Measurements from ENCODE around the gene CTDSPL.

The CTDSPL gene

DNA sequence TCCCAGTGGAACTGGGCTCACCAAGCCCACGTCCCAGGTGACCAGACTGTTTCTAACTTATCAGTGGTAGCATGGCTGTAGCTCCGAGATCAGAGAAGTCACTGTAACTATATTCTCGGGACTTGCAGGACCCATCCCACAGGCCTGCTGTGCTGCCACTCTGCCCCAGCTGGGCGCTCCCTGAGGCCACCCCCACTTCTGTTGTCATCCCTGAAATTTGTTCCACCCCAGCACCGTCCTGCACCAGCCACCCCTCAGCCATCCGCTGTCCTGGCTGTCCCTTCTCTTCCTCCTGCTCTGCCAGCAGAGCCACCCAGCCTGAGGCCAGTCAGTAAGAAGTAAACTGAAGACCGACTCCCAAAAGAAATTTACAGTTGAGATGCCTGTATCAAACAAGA, 95.9 kb downstream of the CTDSPL start:
- TF ChIP-seq, protein P1, sequence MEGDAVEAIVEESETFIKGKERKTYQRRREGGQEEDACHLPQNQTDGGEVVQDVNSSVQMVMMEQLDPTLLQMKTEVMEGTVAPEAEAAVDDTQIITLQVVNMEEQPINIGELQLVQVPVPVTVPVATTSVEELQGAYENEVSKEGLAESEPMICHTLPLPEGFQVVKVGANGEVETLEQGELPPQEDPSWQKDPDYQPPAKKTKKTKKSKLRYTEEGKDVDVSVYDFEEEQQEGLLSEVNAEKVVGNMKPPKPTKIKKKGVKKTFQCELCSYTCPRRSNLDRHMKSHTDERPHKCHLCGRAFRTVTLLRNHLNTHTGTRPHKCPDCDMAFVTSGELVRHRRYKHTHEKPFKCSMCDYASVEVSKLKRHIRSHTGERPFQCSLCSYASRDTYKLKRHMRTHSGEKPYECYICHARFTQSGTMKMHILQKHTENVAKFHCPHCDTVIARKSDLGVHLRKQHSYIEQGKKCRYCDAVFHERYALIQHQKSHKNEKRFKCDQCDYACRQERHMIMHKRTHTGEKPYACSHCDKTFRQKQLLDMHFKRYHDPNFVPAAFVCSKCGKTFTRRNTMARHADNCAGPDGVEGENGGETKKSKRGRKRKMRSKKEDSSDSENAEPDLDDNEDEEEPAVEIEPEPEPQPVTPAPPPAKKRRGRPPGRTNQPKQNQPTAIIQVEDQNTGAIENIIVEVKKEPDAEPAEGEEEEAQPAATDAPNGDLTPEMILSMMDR (IDR thresholded peaks at IDR 0.05; ENCODE audit: control insufficient read depth, extremely low read depth, insufficient read depth): no peak
- H3K4me3 ChIP-seq (ENCODE audit: low read depth, low read length): no peak overlapping the region
- no peak for DNase-seq (ENCODE audit: low read depth)

DNA sequence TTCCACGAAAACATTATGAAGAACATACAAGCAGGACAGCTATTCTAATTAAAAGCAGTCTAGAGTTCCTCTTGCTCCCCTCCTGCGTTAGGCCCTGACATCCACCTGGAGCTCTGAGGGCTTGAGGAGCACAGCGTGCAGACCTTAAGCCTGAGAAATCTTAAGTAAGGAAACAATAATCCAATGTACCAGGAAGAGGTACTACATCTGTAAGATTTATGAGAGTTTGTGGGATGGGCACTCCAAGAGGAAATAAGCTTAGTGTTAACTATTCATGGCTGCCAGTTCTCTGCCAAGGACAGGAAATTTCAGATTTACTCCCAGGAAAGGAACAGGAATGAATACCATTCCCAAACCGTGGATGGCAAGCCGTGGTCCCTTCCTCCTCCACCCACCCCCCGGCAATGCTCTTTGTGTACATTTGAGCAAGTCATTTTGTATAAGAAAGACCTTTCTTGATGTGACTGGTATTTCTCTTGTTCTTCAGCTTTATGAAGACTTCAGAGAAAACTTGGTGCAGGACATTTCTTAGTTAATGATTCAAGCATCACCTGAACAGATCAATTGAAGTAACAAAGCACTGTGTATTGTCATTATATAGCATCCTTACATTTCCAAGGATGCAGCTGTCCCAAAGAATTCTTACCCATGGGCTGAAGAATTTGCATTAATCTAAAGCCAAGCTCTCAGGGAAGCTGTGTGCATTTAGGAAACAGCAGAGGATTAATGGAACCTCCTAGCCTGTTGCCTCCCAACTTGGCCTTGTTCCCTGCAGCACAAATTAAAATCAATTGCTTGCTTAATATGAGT, 100.1 kb downstream of the CTDSPL start:
- TF ChIP-seq, protein P1 (IDR thresholded peaks at IDR 0.05; ENCODE audit: control insufficient read depth, extremely low read depth, insufficient read depth): no peak
- DNase-seq (ENCODE audit: low read depth): peak; percentile 76
- no peak overlapping the region for H3K4me3 ChIP-seq (ENCODE audit: low read depth, low read length)

DNA sequence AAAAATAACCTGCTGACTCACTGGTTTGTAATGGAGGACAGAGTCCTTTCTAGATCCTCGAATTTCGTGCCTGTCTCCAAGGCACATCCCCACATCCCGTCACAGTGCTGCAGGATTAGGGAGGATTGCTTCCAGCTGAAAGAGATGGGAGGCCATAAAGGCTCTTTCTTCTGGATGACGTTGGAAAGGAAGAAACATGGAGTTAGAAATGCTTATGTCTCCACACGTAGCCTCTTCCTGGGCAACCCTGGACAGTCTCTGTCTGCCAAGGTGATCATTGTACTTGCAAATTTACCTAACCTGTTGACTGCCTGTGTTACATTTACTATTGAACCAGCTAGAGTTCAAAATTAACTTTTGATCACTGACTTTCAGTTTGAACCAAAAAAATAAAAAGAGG, 101.3 kb downstream of the CTDSPL start:
- no peak for DNase-seq (ENCODE audit: low read depth)
- TF ChIP-seq, protein P1 (IDR thresholded peaks at IDR 0.05; ENCODE audit: control insufficient read depth, extremely low read depth, insufficient read depth): no peak
- no peak overlapping the region for H3K4me3 ChIP-seq (ENCODE audit: low read depth, low read length)

DNA sequence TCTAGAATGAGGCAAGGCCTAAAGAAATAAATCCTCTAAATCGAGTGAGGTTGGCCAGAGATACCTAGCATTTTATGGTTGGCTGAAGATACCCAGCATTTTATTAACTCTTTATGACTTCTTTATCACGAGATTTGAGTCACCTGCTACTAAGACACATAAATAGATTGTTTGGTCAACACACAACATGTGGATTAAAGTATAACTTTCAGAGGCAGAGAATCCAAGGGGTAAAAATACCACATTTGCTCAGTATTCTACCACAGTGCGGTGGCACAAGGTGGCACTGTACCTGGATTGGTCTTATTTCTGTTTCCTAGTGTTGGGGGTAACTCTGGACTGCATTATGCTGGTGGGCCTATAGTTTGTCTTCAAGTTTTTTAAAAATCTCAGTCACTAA, 102.0 kb downstream of the CTDSPL start:
- H3K4me3 ChIP-seq (ENCODE audit: low read depth, low read length): no peak overlapping the region
- no peak for DNase-seq (ENCODE audit: low read depth)
- TF ChIP-seq, protein P1 (IDR thresholded peaks at IDR 0.05; ENCODE audit: control insufficient read depth, extremely low read depth, insufficient read depth): no peak

DNA sequence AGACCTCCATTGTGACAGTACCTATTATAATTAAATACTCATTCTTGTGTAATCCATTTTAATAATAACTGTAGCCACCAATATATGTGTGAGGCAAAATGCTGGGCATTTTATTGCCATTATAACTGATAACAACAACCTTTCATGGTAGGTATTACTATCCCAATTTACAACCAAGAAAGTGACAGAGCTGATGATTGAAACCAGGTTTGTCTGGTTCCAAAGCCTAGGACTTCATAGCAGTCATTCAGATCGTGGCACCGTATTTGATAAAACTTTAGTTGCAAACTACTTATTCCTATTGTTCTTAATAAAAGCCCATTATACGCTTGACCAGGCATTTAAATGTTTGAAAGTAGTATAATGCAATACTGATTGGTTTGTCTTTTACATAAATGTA, 102.5 kb downstream of the CTDSPL start:
- no peak for DNase-seq (ENCODE audit: low read depth)
- H3K4me3 ChIP-seq (ENCODE audit: low read depth, low read length): no peak overlapping the region
- TF ChIP-seq, protein P1 (IDR thresholded peaks at IDR 0.05; ENCODE audit: control insufficient read depth, extremely low read depth, insufficient read depth): no peak

DNA sequence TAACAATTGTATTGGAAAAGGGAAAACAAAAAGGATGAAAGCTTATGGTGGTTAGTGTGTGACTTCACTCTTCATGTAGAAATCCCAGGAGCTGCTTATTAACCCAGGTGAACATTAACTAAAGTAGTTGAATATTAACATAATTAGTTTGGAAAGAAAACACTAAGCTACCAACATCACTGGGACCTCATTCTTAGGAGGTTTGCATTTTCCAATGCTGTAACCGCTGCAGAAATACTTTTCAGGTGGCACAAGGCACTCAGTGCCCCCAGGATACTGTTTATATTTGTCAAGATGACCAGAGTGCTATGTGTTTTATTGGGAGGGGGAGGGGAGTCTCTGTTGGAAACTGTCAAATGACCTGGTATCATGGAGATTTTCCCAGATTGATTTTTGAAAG, 103.0 kb downstream of the CTDSPL start:
- peak; percentile 71 for DNase-seq (ENCODE audit: low read depth)
- H3K4me3 ChIP-seq (ENCODE audit: low read depth, low read length): no peak overlapping the region
- TF ChIP-seq, protein P1 (IDR thresholded peaks at IDR 0.05; ENCODE audit: control insufficient read depth, extremely low read depth, insufficient read depth): no peak

All from LNCaP clone FGC (cell line).